Subcutaneous adipose tissue (tissue), 4 donors: ENCODE data around the gene CREB1. TPM values are rescaled to one million over a fixed set of nuclear protein-coding genes. Genes with fewer than 3 reads are reported as not detected.

Source experiments
- CTCF ChIP-seq: fragments of 450-650 bp; IDR thresholded peaks from one replicate; pipeline ENCODE4 v1.5.1; 2016; ENCODE audit warnings: low read depth, mild to moderate bottlenecking, control low read depth, antibody characterized with exemption, moderate library complexity
- total RNA-seq, 4 donors: library from RNA; depleted of rRNA; stranded (reverse); fragments of >200 nt; gene quantifications; one replicate each; pipeline ENCODE4 v1.1.0, GENCODE V29; 2016

CREB1 gene
- total RNA-seq, 4 donors from 2014 or later: 39.4 to 75.5 (median 54.0) TPM

DNA sequence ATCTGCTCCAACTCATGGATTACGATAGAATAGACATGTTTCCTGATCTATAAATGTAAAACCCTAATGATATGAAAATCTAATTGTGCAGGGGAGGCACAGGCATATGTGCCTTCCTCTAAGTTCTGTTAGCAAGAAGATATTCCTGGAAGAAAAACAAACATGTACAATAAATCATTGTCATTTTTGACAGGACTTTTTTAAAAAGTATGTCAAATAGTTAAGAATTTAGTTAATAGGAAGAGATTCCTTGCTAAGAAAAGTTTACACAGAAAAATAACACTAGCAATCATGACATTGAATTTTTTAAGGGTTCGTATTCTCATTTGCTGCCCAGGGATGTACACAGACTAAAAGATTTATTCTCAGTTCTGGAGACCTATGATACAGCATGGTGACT lies 15.3 kb upstream of the CREB1 start:
- no peak for TF ChIP-seq CTCF

- no peak for TF ChIP-seq CTCF
Observed at GRCh38 chr2:207515671-207516070, 14.1 kb upstream of the CREB1 start.

GRCh38 chr2:207516206-207516605 lies 13.6 kb upstream of the CREB1 start:
- no peak for TF ChIP-seq CTCF

DNA sequence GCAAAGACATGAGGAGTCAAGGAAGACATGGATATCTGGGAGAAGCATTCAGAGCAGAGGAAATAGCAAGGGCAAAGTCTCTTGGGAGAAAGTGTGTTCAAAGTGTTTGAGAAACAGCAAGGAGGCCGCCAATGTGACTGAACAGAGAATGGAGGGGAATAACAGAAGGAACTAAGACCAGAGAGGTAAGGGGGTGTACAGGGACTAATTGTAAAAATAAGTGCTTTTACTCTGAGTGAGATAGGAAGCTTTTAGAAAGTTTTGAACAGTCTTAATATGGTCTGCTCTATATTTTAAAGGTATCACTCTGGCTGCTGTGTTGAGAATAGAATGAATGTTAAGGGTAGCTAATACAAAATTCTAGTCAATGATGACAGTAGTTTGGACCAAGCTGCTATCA lies 6.8 kb upstream of the CREB1 start:
- TF ChIP-seq CTCF: no peak

- TF ChIP-seq CTCF: no peak
Observed at GRCh38 chr2:207525296-207525695, 4.5 kb upstream of the CREB1 start.

- TF ChIP-seq CTCF: no peak
Observed at GRCh38 chr2:207528980-207529329, 807 bp upstream of the CREB1 start.

DNA sequence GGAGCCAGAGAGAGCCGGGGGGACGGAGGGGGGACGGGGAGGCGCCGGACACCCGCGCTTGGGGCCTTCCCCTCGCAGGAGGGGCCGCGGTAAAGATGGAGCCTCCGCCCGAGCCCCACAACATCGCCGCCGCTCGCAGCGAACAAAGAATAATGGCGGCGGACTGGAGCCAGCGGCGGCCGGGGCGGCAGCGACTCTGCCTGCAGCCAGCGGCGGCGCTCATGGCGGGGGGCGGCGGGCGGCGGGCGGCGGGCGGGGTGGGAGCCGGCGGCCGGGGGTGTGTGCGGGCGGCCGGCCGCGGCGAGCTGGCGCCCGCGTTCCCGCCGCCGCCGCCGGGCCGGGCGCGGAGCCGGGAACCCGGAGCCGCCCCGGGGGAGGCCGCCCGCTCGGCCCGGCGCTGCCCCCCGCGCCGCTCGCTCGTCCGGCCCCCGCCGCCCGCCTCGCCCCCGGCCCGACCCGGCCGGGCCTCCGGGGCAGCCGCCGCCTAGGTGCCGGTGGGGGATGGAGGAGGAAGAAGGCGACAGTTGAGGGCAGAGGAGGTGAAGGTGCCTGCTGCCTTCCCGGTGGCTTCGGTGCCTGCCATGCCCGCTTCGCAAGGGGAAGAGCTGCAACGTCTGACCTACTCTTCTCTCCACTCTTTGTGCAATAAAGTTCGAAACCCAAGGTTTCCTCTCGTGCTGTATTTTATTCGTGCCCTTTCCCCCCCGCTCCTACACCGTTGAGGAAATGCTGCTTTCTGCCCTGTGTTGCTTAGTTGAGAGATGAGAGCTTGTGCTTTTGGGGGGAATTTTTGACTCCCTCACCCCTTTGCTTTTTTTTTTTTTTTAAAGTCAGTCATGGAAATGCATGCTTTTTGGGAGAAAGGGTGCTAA lies 634 bp downstream of the CREB1 start:
- TF ChIP-seq CTCF: no peak
